GM12873 (cell line): Measurements from ENCODE around the gene DYSF.

ENCODE experiments used
- CTCF ChIP-seq: IDR thresholded peaks from 2 replicates; pipeline ENCODE4 v1.5.1; 2012; ENCODE audit warnings: low read depth, mild to moderate bottlenecking, moderate library complexity, low read length, control low read depth; ENCODE audit not compliant: insufficient read depth; ENCODE audit errors: missing control alignments

Gene DYSF

DNA sequence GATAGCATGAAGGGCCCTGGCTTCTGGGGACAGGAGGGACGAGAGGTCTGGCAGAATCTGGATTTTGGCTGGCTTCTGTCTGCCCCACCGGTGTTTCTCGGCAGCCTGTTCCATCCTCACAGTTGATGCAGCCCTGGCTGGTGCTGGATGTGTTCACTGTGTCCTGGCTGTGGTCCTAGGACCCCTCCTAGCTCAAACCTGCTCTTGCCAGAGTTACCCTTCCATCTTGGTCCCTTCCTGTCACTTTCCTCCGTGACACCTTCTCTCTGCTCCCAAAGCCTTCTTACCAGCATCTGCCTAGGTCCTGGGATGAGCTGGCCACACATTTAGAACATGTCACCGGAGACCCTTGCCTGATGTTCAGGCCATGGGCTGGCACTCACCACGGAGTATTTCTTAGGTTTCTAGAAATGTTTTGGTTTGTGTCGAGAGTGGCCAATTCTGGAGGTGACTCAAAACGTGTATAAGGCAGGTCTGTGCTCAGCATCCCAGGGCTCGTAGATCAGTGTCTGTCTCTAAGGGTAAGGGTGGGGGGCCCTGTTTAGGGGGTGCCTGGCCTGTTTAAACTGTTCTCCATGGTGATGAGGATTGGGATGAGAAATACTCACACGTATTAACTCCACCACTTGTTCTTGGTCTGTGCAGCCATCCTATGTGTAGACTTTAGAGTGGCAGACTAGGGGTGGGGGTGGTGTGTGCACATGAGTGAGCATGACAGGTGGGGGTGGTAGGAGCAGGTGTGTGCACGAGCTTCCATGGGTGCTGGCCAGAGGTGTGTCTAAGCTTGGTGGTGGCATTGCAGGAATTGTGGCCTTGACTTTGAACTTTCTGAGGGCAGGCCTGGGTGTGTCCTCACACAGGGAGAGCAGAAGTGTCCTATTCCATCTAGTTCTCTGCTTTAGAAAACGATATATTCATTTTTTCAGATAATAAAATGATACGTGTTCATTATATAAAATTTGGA lies 162.7 kb downstream of the DYSF start:
- TF ChIP-seq CTCF: no peak

DNA sequence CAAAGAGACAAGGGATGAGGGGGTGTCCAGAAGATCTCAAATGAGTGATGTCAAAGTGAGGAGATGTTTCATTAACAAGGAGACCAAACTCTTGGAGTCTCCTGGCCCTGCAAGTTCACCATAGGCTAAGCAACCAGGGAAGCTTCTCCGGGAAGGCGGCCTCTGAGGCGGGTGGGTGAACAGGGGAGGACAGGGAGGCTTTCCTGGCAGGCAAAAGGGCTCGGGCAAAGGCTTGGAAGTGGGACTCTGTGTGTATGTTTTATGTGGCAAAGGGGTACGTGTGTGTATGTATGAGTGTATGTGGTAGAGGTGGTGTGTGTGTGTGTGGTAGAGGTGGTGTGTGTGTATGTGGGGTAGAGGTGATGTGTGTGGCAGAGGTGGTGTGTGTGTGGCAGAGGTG lies 163.9 kb downstream of the DYSF start:
- TF ChIP-seq CTCF: no peak

DNA sequence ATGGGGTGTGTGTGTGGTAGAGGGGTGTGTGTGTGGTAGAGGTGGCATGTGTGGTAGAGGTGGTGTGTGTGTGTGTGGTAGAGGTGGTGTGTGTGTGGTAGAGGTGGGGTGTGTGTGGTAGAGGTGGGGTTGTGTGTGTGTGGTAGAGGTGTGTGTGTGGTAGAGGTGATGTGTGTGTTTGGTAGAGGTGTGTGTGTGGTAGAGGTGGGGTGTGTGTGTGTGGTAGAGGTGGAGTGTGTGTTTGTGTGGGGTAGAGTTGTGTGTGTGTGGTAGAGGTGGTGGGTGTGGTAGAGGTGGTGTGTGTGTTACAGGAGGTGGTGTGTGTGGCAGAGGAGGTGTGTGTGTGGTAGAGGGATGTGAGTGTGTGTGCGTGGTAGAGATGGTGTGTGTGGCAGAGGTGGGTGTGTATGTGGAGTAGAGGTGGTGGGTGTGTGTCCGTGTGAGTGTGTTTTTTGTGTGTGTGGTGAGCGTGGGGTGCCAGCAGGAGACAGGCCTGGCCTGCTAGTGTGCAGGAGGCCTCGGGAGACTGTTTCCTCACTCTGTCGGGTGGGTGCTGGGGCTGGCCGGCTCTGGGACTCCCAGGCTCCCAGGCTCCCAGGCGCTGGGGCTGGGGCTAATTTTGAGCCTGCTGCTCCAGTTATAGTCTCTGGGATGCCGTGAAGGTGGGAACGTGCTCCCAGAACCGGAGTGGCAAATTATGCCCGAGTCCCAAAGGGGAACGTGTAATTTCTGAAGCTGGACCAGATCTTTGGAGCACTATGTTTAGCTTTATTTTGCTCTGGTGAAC lies 165.2 kb downstream of the DYSF start:
- TF ChIP-seq CTCF: no peak

GRCh38 chr2:71619230-71619741 lies 165.9 kb downstream of the DYSF start:
- no peak for TF ChIP-seq CTCF

DNA sequence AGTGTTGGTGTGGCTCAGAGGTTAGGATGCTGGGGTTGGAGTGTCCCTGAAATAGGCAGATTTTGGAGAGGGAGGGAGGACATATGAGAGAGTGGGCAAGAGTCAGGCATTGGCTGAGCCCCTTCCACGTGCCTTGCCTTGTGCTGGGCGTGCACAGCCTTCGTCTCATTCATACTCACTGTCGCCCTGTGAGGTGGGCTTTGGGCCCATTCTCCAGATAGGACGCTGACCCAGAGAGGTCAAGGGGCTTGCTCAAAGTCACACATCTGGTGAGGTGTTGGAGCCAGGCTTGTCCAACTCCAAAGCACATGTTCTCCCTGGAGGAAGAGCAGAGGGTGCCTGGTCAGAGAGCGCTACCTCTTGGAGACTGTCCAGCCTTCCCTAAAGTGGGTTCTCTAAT lies 166.8 kb downstream of the DYSF start:
- no peak for TF ChIP-seq CTCF

DNA sequence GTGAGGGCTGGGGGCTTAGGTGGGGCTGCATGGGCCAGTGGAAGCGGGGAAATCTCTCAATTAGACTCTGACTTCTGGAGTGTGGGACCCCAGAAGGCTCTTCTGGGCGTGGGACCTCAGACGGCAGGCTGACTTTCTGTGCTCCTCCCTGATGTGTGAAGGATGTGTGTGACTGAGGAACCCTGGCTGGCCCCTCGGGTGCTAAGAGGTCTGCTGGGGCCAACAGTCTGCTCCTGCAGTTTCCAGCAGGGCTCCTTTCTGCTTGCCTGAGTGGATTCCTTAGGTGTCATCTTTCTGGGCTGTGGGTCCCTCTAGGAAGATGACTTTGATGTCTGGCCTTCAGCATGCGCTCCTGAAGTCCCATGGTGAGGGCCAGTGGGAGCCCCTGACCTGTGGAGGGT lies 167.5 kb downstream of the DYSF start:
- TF ChIP-seq CTCF: no peak

DNA sequence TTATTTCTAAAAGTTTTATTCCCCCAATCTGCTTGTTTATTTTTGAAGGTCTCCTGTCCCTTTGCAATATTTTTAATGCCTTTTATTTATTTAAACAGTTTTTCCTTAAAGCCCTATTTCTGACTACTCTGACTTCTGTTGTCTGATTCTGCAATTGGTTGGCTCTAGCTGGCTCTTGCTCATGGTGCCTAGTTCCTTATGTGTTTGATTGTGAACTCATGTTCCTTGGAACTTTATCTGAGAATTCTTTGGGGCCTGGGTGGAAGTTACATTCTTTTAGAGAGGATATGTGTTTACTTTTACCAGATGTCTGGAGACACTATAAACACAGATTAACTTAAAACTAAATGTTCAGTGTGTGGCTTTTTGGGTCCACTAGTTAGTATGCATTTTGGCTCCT lies 175.9 kb downstream of the DYSF start:
- no peak for TF ChIP-seq CTCF
